HK-2 (cell line): ENCODE results near the gene WDR35.
"Not testable (repeated sequence)": the region's sequence is repeated elsewhere in the genome, so short reads cannot be mapped to it uniquely, and the experiment has no call there.

Experiments
- DNase-seq: peaks from one replicate; pipeline ENCODE4 v3.0.0-alpha.2; 2018; ENCODE audit not compliant: unreplicated experiment

WDR35 gene

GRCh38 chr2:19894134-19894792 is 95.6 kb downstream of the WDR35 start:
- DNase-seq = no peak

DNA sequence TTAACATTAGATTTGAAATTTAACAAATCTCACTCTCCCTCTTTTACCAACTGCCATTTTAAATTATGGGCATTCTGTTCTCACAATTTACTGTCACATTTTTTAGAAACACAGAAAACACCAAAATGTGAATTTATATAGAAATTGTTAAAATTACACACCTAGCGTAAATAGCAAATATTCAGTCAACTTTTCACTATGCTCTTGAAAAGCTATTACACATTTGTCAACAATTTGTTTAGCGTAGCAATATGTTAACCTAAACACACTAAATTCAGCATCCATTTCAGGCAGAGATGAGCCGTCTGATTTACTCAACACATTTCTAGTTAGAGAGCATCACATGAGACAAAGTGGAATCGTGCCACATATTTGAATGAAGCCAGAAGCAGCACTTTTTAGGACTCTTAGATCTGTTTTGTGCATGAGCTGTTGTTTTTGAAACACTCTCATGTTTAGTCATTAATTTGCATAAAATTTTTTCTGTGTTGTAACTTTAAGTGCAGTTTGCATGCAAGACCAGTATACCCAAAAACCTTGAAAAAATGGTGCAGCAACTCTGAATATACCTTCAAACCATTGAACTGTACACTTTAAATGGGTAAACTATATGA is 96.3 kb downstream of the WDR35 start:
- no peak for DNase-seq

DNA sequence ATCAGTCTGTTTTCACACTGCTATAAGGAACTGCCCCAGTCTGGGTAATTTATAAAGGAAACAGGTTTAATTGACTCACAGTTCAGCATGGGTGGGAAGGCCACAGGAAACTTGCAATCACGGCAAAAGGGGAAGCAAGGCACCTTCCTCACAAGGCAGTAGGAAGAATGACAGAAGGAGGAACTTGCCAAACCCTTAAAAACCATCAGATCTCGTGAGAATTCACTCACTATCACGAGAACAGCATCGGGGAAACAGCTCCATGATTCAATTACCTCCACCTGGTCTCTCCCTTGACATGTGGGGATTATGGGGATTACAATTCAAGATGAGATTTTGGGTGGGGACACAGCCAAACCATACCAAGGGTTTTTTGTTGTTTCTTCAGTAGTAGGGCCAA is 97.9 kb downstream of the WDR35 start:
- not testable (repeated sequence) for DNase-seq

GRCh38 chr2:19890104-19890503 is 99.8 kb downstream of the WDR35 start:
- DNase-seq = no peak

GRCh38 chr2:19888831-19889230 is 101.1 kb downstream of the WDR35 start:
- no peak for DNase-seq

GRCh38 chr2:19887510-19887909 is 102.4 kb downstream of the WDR35 start:
- no peak for DNase-seq

GRCh38 chr2:19886261-19886660 is 103.6 kb downstream of the WDR35 start:
- no peak for DNase-seq

DNA sequence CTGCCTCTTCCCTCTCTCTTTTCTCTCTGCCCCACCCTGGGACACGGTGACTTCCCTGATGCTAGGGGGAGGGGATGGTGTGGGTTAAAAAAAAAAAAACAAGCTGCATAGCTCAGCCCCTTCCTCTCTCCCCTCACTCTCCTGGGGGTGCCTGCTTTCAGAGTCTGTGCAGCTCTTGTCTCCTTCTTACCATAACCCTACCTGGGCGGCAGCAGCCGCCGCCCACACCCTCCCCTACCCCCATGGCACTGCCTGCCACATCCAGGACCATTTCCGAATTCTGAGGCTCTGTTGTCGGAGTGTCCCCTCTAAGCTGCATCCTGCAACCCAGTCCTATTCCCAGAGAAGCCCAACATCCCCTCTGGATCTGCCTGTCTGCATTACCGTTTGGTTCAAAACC is 104.1 kb downstream of the WDR35 start:
- DNase-seq = no peak

DNA sequence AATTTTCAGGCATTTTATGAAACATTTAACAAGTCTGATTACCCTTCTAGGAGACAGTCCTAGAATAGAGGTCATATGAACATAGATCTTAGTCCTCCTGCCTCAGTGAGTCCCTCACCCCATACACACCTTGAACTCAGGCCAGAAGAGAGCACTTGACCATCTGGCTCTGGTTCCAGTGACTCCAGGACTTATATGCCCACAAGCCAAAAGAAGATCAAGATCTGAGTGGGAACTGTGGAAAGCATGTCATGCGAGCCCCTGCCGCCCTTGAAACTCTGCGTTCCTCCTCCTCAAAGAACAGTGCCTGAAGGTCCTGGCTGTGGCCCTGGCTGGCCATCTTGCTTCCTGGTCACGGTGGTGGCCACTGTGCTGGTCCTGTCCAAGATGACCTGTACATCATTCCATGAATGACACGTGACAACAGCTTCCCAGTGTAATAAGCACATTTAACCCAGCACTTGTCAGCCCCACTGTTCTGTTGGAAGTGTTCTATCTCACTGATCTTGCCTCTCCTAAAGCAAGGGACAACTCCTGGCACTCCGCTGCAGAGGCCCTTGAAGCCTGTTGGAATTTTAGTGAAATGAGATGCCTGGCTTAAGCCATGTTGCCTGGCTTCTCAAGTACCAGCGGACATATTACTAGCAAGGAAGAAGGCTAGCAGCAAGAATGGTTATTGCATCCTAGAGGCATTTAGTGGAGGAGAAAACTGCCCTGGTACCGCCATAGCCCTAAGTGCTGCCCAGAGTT is 105.8 kb downstream of the WDR35 start:
- no peak for DNase-seq

- DNase-seq = no peak
Measured at GRCh38 chr2:19883486-19883885, 106.4 kb downstream of the WDR35 start.

DNA sequence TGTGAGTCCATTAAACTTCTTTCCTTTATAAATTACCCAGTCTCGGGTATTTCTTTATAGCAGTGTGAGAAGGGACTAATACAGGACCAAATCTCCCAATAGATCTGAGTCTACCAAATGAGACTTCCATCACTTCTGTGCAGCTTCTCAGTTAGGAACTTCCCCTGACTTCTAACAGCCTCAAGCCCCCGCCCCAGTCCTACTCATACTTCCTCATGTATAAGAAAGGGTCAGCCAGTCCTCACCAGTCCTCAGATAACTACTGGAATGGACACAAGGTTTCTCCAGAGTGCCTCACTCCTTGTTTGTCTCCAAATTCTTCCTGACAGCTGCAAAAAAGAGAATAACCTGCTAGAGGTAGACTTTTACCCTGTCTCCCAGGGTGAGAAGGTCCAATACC is 107.6 kb downstream of the WDR35 start:
- DNase-seq = no peak

- DNase-seq = no peak
Measured at GRCh38 chr2:19881908-19882265, 108.0 kb downstream of the WDR35 start.

DNA sequence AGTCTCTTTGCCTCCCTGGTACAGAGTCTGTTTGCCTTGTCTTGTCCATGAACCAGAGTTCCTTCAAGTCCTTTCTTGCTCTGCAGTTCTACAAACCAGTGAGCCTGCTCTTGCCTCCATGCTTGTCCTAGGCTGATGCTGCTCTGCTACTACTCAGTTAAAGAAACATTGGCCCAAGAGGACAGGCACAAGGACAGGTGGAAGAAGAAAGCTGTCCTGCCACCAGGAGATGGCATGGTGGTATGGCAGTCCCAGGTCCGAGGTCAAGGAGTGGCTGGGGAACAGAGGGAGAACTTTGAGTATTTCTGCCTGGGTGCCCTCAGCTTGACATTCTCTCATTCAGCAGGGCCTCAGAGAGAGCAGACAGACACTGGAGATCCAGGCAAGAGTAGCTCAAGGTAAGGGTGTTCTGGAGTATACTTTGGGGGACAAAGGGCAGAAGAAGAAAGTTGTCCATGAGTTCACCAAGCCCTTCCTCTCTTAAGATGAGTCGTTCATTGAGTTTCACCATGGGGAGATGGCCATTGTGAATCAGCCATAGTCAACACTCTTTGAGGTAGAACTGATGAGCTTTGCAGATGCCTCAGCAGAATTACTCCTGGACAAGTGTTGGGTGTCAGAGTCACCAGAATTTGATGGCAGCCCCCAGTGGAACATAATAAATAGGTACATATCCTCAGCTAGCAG is 108.5 kb downstream of the WDR35 start:
- no peak for DNase-seq

DNA sequence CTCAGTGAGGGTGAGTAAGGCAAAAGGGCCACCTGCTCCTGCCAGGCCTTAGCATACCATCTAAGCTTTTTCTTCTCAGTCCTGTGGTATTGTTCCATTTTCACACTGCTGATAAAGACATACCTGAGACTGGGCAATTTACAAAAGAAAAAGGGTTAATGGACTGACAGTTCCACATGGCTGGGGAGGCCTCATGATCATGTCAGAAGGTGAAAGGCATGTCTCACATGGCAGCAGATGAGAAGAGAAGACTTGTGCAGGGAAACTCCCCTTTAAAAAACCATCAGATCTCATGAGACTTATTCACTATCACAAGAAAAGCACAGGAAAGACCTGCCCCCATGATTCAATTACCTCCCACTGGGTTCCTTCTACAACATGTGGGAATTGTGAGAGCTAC is 109.7 kb downstream of the WDR35 start:
- DNase-seq = not testable (repeated sequence)

DNA sequence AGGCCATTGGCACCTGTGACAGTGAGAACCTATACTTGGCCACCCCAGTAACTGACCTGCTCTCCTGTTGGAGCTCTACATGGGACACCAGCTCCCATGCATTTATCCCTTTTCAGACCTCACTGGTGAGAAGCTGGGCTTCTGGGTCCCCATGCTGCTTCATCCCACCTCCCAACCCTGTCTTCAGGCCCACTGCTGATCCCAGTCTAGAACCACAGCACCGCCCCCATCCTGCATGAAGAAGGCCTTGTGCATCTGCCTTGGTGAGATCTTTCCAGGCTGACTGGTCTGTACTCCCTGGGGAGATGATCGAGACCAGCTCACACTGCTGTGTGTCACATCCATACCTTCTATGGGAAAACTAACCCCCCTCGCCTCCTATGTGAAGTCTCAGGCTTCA is 110.8 kb downstream of the WDR35 start:
- no peak for DNase-seq

GRCh38 chr2:19878268-19879046 is 111.4 kb downstream of the WDR35 start:
- no peak for DNase-seq

GRCh38 chr2:19876751-19877150 is 113.2 kb downstream of the WDR35 start:
- DNase-seq = no peak

GRCh38 chr2:19875280-19875679 is 114.6 kb downstream of the WDR35 start:
- no peak for DNase-seq

DNA sequence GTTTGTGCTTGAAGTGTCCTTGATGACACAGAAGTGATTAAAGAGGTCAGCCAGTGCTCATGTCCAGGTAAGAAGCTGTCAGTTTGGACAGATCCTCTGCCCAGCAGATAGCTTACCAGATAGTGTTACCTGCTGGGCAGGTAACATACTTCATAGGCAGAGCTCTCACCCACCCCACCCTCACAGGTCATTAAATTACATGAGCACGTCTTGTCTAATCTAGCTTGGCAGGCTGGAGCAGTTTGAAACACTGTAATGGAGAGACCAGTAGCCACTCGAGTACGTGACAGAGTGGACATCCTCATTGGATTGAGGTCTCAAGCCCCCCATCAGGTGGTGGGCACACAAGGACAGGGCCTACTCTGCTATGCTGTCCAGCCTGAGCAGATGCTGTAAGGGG is 115.2 kb downstream of the WDR35 start:
- DNase-seq = no peak

- no peak for DNase-seq
Measured at GRCh38 chr2:19873014-19873413, 116.9 kb downstream of the WDR35 start.

GRCh38 chr2:19872302-19872701 is 117.6 kb downstream of the WDR35 start:
- DNase-seq = no peak

GRCh38 chr2:19871836-19872235 is 118.1 kb downstream of the WDR35 start:
- DNase-seq = no peak
